Measurements from ENCODE around the gene TERT. TPM values are rescaled to one million over a fixed set of nuclear protein-coding genes. Genes with fewer than 3 reads are reported as not detected.

Gene TERT
- total RNA-seq, 1 donor from 2014 or later, result not detected

DNA sequence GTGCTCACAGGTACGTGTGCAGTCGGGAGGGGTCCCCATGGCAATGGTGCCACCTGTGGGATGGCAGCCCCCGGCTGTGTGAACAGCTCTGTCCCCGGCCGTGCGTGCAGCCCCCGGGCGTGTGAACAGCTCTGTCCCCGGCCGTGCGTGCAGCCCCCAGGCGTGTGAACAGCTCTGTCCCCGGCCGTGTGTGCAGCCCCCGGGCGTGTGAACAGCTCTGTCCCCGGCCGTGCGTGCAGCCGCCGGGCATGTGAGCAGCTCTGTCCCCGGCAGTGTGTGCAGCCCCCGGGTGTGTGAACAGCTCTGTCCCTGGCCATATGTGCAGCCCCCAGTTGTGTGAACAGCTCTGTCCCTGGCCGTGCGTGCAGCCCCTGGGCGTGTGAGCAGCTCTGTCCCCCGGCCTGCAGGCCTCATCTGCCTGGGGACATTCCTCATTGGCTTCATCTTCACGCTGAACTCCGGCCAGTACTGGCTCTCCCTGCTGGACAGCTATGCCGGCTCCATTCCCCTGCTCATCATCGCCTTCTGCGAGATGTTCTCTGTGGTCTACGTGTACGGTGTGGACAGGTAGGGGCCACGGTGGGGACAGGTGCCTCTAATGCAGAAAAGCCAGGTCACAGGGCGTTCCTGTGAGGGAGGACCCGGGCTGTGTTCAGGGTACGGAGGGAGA, 75.6 kb downstream of the TERT start:
- no peak for DNase-seq (ENCODE audit: low spot score)

DNA sequence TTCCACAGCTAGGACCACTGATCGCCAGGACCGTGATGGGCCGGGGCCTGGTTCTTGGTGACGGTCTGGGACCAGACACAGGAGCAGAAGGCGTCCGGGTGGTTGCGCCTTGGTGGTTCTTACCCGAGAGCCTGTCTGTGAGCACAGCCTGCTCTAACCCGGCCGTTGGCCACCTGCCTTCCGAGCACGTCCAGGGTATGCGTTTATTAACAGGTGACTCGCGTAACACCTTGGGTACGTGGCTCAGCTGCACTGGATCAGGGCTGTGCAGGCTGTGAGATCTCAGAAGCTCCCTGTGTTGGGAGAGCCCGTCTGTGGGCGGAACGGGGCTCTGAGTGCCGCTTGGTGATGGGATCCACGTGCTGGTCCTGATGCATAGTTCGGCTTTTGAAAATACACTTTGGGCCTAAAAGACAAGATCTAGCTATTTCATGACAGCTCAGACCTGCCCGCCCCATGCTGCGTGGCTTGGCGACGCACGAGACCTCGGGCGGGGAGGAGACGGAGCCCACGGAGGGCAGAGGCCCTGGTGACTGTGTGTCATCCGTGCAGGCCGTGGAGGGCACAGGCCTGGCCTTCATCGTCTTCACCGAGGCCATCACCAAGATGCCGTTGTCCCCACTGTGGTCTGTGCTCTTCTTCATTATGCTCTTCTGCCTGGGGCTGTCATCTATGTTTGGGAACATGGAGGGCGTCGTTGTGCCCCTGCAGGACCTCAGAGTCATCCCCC, 76.4 kb downstream of the TERT start:
- no peak for DNase-seq (ENCODE audit: low spot score)

GRCh38 chr5:1217596-1218206, 77.2 kb downstream of the TERT start:
- no peak for DNase-seq (ENCODE audit: low spot score)

- no peak for DNase-seq (ENCODE audit: low spot score)
Measured at GRCh38 chr5:1216918-1217295, 78.0 kb downstream of the TERT start.

DNA sequence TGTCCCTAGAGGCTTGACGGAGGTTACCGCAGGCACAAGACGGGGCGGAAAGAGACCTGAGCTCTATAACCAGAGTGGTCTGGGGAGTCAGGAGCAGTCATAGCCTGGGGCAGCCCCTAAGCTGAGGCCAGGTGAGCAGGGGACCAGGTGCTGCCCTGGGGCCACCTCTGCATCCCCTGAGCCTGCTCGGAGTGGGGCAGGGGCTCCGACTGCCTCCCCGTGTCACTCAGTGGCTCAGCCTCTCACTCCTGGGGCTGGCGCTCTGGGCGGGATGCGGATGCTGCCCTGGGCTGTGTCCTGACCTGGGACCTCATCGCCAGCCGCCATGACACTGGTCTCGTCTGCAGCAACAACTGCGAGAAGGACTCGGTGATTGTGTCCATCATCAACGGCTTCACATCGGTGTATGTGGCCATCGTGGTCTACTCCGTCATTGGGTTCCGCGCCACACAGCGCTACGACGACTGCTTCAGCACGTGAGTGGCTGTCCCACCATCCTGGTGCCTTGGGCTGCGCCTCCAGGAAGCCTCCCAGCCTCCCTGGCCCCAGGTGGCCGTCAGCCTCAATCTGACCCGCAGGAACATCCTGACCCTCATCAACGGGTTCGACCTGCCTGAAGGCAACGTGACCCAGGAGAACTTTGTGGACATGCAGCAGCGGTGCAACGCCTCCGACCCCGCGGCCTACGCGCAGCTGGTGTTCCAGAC, 78.5 kb downstream of the TERT start:
- no peak for DNase-seq (ENCODE audit: low spot score)

DNA sequence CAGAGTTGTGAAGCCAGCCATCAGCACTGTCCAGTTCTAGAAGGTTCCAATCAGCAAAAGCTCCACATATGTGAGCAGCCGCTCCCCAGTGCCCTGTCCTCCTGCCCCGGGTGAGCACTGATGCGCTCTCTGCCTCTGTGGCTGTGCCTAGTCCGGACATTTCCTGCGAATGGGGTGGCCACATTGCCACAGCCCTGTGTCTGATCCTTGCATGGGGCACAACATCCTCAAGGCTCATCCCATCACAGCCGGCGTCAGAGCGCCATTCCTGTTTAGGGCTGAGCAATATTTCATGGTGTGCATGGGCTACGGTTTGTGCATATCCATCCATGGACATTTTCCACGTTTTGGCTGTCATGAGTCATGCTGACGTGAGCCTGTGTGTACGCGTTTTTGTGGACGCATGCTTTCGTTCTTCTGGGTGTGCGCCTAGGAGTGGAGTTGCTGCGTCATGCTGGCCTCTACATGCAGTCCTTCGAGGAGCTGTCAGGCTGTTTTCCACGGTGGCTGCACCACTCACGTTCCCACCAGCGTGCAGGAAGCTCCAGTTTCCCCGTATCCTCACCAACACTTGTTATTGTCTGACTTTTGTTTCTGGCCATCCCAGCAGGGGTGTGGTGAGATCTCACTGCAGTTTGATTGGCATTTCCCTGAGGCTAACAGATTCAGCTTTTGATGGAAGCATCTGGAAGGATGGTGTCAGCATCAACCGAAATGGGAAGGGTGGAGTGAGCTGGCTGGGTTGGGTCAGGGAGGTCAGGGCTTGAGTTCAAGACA, 79.4 kb downstream of the TERT start:
- no peak for DNase-seq (ENCODE audit: low spot score)

DNA sequence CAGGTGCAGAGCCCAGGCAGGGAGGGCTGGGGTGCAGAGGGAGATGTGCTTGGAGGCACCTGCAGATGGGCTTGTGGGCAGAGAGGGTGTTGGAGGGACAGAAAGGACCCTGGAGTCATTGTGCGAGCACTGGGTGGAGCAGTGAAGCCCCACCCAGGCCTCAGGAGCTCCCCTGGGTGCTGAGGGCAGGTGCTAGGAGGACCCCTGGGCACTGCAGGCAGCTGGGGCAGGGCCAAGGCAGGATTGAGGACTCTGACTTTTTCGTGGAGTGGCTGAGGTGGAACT, 80.0 kb downstream of the TERT start:
- no peak for DNase-seq (ENCODE audit: low spot score)

DNA sequence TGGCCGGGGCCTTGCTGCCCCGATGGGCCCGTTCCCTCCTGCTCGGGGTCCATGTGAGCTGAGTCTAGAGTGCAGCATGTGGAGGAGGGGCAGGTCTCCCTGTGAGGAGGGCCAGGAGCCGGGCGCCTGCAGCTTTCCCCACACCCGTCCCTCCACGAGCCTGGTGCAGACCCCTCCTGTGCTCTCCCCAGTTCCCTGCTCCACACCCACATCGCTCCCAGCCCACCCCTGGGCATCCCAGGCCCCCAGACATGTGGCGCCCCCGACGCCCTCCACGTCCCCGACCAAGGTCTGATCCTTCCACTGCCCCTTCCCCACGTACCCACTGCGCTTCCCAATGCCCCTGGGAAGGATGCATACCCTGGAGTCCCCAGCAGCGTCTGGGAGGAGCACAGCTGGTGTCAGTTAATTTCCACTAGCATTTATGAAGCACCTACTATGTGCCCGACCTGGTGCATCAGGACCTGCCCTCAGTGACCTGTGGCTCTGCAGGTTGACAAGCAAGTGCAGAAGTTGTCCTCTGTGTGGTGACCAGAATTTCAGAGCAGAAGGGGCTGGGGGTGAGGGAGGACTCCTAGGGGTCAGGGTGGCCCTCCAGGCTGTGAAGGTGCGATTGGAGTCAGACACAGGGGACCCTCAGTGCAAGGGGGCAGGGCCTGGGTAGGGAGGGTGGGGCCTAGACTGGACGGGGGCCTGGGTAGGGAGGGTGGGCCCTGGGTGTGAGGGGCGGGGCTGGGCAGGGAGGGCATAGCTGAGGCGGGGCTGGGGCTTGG, 80.5 kb downstream of the TERT start:
- no peak for DNase-seq (ENCODE audit: low spot score)

GRCh38 chr5:1213508-1214162, 81.2 kb downstream of the TERT start:
- DNase-seq (ENCODE audit: low spot score), result no peak

DNA sequence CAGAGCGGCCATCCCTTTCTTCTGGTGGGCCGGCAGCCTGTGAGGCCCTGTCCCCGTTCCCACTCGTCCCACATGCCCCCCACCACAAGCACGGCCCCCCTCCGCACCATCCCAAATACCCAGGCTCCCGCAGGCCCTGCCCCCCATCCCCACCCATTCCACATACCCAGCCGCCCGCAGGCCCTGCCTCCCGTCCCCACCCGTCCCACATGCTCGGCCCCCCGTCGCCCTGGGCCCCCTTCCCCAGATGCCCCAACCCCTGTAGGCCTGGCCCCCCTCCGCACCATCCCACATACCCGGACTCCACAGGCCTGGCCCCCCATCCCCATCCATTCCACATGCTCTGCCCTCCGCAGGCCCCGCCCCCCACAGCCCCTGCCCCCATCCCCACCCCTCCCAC, 82.0 kb downstream of the TERT start:
- DNase-seq (ENCODE audit: low spot score), result no peak

- no peak for DNase-seq (ENCODE audit: low spot score)
Measured at GRCh38 chr5:1212271-1212670, 82.6 kb downstream of the TERT start.

DNA sequence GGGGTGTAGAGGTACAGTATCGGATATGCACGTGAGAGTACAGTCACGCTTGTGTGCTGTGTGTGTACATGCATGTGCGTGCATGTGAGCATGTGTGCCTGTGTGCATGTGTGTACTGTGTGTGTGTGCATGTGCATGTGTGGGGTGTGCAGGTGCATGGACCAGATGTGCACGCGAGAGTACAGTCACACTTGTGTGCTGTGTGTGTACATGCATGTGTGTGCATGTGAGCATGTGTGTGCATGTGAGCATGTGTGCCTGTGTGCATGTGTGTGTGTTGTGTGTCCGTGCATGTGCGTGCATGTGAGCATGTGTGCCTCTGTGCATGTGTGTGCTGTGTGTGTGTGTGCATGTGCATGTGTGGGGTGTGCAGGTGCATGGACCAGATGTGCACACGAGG, 83.2 kb downstream of the TERT start:
- no peak for DNase-seq (ENCODE audit: low spot score)

DNA sequence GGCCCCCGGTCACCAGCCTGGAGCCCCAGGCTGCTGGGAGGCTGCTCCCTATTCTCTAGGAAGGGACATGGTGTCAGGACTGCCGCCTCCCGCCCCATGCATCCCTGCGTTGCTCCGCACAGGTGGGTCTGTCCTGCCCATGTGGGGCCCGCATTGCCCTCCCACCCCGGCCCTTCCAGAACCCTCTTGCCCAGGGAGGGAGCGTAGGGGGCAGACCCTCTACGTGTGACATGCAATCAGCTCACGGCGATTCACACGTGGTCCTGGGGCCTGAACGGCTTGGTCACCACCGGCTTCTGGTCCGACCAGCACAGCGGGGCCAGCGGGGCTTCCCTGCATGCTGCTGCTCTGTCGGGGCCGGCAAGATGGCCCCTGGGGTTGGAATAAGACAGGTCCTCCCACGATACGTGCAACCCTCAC, 84.0 kb downstream of the TERT start:
- DNase-seq (ENCODE audit: low spot score), result no peak

DNA sequence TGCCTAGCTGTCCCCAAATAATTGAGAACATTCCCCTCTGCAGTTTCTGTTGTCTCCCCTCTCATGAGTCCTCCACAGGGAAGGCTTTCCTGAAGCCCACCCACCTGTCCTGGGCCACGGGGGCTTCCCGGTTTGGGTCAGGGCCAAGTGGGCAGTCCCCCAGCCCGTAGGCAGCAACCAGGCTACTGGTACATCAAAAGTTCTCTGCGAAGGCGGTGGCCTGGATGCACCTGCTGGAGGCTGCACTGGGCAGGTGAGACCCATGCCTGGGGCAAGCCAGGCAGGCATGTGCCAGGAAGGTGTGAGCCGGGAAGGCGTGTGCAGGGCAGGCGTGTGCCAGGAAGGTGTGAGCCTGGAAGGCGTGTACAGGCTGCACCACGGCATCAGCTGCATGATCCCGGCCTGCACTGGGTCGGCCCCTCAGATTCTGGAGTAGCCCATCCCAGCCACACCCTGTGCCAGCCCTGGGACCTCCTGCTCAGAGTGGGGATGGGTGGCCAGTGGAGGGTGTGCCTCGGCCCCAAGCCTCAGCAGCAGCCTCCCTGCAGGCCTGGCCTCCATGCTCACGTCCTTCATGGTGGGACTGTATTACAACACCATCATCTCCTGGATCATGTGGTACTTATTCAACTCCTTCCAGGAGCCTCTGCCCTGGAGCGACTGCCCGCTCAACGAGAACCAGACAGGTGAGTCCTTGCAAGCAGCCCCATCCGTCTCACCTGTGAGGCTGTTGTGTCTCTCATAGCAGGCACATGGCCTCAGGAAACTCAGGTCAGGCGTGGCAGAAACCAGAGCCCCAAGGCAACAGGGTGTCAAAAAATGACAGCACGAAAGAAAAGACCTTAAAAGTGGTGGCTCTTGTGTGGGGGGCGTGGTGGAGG, 84.7 kb downstream of the TERT start:
- no peak for DNase-seq (ENCODE audit: low spot score)

DNA sequence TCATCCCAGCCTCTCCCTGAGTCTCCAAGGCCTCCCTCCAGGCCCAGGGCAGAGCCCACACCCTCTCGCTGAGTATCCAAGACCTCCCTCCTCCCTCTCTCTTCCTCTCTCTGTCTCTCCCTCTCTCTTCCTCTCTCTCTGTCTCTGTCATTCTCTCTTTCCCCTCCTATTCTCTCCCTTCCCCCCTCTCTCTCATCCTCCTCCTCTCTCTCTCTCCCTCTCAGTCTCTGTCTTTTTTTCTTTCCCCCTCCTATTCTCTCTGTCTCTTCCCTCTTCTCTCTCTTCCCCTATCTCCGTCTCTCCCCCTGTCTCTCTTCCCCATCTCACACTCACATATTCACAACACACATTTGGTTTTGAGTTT, 85.4 kb downstream of the TERT start:
- no peak for DNase-seq (ENCODE audit: low spot score)

DNA sequence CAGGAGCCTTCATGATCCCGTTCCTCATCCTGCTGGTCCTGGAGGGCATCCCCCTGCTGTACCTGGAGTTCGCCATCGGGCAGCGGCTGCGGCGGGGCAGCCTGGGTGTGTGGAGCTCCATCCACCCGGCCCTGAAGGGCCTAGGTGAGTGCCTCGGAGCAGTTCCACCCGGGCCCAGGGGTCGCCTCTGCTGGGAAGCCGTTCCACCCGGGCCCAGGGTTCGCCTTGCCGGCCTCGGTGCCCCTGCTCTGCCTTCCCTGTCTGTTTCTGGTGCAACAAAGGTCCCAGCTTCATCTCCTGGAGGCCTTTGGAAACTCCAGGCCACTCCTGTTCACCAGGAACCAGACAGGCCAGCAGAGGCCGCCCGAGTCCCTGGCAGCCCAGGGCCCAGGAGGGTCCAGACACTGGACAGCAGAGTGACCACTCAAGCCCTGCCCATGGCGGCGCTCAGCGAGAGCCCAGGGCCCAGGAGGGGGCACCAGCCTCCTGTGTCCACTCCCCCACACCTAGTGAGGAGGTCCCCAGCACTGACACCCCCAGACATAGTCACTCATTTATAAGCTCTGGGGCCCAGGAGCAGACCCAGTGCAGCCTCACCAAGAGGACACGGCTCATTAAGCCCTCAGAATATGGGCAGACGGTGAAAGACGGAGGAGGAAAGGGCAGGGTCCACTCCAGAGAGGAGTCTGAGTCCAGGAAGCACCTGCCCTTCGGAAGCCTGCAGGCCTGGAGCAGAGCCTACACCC, 86.0 kb downstream of the TERT start:
- no peak for DNase-seq (ENCODE audit: low spot score)

DNA sequence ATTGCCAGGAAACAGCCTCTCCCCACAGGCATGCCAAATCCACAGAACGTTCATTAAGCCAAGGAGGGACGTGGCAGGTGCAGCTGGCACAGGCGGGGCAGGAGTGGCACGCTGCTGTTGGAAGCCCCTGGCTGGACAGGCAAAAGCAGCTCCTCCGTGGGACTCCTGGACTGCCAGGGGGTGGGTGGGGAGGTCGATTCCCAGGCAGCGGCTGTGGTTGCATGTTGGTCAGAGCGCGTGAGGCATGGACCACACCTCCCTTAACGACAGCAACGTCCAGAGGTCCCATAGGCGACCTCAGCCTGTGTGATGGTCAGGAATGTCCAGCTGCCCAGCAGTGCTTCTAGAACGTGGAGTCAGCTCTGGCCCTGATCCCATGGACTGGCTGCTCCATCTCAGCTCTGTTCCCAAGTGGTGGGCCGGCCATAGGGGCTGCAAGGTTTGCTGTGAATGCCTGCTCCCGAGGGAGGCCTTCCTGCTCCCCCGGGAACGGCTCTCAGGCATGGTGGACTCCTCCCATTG, 86.6 kb downstream of the TERT start:
- DNase-seq (ENCODE audit: low spot score), result no peak

DNA sequence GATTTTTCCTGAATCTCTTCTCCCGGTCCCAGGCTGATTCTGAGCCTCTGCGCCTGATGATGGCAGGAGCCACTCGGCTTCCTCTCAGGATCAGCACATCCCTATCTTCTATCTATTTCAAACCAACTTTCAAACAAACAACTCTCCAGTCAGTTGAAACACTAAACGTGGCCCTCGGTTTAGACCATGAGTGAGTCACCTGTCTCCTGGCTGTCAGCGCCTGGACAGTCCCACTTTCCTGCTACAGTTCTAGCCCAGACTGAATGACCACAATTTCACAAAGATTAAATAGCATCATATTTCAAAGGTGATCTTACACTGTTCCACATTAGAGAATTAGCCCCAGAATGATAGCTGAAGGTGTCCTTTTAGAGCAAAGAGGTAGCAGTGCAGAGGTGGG, 87.3 kb downstream of the TERT start:
- no peak for DNase-seq (ENCODE audit: low spot score)

Data from umbilical cord (tissue), 2 donors.